Ureter (tissue), 1 donor: ENCODE results near the gene R3HCC1L. TPM values are rescaled to one million over a fixed set of nuclear protein-coding genes. Genes with fewer than 3 reads are reported as not detected.
A peak's percentile ranks its signal among the peaks of the same experiment; 100 is the strongest.
"Not testable (repeated sequence)": the region's sequence is repeated elsewhere in the genome, so short reads cannot be mapped to it uniquely, and the experiment has no call there.

Source experiments
- DNase-seq: peaks from one replicate; pipeline ENCODE4 v3.0.0-alpha.2; 2020; ENCODE audit warnings: low spot score
- total RNA-seq: library from RNA; stranded (reverse); gene quantifications from one replicate; pipeline ENCODE4 v1.2.4, GENCODE V29; 2023
- donor health status: DM: yes; HTN: yes; CAD: no.

The R3HCC1L gene
- total RNA-seq, 1 donor from 2014 or later, result 21.0 TPM

DNA sequence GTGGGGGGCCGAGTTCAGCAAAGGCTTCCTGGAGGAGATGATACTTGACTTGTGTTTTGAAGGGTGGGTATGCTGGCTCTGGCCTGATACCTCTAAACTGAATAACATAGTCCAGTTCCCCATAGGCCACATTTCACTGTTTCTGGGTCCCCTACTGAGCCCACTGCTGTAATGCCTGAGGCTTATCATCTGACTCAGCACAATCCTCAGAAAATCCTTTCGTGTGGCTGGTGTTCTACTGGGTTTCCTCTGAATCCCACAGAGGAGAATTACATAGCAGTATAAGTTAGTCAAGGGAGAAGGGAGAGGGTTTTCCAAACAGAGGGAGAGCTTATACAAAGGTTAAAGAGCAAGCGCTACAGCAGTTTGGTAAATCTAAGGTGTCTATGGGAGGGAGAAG lies 2.8 kb upstream of the R3HCC1L start:
- DNase-seq, result no peak

DNA sequence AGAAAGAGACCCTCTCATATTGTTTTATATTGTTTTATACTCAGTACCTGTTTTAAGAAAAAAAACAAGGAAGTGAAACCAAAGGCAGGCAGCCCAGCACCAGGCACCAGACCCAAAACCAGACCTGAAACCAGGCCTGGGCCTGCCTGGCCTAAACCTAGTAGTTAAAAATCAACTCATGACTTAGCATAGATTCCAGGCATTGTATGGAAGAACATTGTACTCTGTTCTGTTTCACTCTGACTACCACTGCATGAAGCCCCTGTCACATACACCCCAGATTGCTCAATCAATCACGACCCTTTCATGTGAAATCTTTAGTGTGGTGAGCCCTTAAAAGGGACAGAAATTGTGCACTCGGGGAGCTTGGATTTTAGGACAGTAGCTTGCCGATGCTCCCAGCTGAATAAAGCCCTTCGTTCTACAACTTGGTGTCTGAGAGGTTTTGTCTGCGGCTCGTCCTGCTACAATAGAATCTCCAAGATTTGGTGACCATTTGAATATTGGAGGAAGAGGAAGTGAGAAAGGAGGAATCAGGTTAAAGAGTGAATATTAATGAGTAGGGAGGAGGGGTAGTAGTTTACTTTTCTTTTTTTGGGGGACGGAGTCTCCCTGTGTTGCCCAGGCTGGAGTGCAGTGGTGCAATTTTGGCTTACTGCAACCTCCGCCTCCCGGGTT lies 1.2 kb upstream of the R3HCC1L start:
- not testable (repeated sequence) for DNase-seq

DNA sequence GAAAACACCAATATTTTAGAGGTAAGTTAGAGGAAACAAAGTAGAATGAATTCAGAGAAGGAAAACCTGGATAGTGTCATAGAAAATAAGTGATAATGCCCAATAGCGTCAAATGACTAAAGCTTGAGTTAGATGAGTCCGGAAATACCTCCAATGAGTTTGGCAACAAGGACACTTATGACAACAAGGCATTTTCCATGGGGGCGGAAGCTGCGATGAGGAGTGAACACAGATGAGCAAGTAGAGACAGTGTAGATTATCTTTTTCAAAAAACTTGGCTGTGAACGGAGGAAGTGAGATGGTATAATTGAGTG lies 383 bp upstream of the R3HCC1L start:
- no peak for DNase-seq

DNA sequence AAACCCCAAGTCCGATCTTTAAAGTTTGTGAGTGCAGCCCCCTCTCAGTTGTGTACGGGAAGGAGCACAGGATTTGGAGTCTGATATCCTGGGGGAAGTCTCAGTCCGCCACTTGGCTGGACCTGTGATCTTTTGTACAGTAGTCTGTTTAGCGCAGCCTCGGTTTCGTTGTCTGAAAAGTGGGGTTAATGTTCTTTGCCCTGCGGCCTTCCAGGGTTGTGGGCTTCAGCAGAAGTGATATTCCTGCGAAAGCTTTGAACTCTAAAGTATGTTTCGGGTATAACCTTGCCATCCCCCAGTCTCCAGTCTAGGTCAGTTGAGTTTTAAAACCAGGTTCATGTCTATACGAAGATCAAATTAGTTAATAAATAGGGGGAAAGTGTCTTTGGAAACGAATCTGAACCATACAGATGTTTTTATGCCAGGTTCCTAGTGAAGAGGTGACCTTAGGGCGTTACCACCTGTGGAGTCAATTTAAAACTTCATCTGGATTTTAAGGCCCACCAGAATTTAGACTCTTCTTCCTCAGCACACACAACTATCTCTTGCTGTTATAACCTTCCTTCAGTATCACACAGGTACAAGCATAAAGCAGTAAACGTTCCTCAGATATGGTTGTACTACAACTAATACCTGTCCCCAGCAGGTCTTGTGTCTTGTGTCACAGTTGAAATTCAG lies 904 bp downstream of the R3HCC1L start:
- DNase-seq, result no peak

DNA sequence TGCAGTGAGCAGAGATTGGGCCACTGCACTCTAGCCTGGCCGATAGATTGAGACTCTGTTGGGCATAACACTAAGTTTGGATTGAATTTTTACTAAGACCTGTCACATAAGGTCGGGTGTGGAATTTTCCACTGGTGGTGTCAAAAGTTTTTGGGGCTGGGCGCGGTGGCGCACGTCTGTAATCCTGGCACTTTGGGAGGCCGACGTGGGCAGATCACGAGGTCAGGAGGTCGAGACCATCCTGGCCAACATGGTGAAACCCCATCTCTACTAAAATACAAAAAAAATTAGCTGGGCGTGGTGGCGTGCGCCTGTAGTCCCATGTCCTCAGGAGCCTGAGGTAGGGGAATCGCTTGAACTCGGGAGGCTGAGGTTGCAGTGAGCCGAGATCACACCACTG lies 2.3 kb downstream of the R3HCC1L start:
- not testable (repeated sequence) for DNase-seq

DNA sequence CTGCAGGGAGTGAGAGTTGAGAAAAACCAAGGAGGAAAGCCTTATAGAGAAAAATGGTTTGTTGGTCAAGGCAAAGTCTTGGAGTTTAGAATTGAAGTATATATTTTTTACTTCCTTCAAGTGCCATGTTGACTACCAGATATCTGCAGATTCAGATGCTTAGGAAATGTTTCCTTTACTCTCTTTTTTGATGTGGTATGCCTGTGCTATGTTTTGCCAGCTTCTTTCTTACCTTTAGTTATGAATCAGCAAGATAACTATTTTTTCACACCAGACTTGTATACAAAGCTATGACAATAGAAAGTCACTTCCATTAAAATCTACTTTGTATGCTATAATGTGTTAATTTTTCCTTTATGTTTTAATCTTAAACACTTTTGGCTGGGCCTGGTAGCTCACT lies 3.6 kb downstream of the R3HCC1L start:
- no peak for DNase-seq

DNA sequence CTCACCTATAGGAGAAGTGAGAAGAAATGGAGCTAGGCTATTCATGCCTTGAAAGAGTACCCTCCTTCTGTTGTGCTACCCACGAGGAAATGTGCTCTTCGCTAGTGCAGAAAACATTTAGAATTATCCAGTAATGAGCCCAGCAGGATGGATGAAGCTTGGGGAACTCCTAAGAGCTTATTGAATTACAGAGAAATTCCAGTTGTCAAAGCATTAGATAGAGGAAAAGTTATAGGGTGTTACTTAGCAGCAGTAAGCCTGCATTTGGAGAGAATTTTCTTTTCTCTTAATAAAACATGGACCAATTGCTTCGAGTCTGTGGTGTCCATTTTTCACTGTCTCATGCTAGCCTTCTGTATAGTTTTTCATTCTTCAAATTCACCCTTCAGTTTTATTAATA lies 5.0 kb downstream of the R3HCC1L start:
- DNase-seq, result no peak

DNA sequence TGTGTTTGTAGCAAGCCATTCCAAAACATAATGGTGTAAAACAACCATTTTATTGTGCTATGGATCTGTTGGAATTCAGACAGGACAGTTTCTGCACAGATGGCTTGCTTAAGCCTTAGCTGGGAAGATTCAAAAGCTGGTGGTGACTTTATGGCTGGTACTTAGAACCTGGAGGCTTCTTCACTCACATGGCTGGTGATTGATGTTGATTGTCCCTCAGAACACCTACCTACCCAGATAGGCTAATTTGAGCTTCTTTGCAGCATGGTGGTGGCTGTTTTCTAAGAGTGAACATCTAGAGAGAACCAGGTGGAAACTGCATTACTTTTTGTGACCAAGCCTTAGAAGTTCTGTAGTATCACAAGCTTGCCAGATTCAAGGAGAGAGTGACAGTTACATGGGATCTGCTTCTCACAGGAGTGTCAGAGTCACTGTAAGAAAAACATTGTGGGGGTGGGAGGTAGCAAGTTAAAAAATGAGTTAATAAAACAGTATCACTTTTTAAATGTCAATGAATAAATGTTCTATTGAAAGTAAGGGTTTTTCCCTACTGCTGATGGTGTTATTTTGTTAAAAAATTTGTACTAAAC lies 7.1 kb downstream of the R3HCC1L start:
- DNase-seq, result no peak

DNA sequence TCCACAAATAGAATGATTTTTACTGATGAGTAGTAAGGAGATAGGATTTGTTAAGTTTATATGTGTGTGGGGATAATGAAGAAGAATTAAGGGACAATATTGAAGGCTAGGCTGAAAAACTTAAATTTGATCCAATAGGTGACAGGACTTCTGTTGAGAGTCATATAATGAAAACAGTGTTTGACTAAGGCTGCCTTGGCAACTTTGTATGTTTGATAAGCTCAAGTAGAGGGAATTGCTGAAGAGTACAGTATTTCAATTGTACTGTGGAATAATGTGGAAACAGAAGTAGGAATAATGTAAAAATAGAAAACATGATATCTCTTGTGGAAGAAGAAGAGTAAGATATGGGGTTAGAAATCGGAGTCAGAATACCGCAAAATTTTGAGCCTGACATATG lies 10.5 kb downstream of the R3HCC1L start:
- DNase-seq, result no peak

DNA sequence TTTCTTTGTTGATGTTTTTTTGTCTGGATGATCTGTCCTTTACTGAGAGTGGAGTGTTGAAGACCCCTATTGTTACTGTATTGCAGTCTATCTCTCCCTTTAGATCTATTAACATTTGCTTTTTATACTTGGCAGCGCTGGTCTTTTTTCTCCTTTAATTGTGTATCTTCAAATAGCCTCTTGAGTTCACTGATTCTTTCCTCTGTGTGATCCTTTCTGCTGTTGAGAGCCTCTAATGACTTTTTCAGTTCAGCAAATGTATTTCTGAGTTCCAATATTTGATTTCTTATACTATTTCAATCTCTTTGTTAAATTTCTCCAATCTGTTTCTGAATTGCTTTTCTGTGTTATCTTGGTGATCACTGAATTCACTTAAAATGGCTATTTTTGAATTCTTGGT lies 15.4 kb downstream of the R3HCC1L start:
- DNase-seq, result no peak

GRCh38 chr10:98150544-98150943 lies 16.1 kb downstream of the R3HCC1L start:
- no peak for DNase-seq

- not testable (repeated sequence) for DNase-seq
Observed at GRCh38 chr10:98152778-98153177, 18.3 kb downstream of the R3HCC1L start.

- not testable (repeated sequence) for DNase-seq
Observed at GRCh38 chr10:98153213-98153958, 18.9 kb downstream of the R3HCC1L start.

DNA sequence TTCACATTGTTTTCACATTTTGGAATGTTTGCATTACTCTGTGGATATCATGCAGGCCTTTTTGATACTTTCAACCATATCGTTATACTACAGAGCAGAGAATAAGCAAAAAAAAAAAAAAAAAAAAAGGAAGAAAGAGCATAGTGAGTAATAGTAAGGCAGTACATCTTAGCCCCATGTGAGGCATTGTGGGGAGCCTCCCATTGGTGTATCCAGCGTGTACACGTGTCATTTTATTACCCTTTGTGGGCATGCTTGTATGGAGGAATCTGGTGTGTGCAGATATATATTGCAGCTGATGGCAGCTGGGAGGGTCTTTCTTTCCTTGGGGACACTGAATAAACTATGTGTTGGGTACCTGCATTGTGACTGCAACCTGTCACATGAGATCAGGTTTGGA lies 19.6 kb downstream of the R3HCC1L start:
- no peak for DNase-seq

- no peak for DNase-seq
Observed at GRCh38 chr10:98158576-98158975, 24.1 kb downstream of the R3HCC1L start.

GRCh38 chr10:98163941-98164340 lies 29.5 kb downstream of the R3HCC1L start:
- no peak for DNase-seq

GRCh38 chr10:98167191-98167590 lies 32.7 kb downstream of the R3HCC1L start:
- DNase-seq, result no peak

DNA sequence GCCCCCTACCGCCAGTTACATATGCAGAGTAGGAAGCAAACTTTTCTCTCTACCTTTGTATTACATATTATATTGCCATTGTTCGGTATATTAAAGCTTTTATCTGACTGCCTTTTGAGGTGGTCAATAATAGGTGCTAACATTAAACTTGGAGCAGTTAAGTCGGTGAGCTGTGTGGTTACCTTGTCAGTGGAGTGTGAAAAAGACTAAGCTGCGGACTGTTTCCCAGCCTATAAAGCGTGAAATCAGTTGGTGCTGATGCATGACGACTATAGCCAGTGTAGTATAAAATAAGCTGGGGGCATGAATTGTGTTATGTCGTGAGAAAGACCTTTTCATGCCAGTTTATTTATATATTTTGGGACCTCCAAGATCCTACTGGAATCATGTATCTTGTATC lies 33.7 kb downstream of the R3HCC1L start:
- DNase-seq, result no peak

DNA sequence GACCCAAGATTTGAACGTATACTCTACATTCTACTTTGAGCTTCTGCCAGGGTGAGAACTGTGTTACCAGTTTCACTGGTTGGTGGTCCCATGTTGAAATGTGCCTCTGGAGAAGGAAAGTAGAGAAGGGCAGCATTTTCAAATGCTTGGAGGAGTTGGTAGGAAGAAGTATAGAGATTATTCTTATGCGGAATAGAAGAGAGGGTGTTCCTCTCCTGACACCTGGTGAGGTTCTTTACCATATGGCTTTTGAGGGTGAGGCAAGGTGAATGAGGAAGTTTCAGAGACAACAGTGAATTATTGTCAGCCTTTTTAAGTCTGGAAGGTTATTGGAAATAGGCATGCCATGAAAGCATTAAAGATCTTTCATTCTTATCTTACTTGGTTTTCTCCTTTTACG lies 34.3 kb downstream of the R3HCC1L start:
- DNase-seq, result no peak

DNA sequence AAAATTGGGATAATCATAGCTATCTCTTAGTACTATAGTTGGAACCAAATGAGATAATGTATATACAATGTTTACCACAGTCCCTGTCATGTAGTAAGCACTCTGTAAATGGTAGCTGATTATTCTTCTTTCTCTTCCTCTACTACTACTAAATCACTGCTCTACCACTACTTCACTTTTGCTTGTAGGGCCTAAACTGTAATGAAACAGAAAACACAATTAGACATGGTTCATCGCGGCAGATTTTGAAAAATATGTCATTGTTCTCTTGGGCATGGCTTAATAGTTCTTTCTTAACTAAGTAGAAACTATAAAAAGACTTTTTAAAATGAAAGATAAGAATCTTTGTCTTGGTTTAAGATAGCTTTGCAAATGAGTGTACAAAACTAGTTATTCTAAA lies 34.9 kb downstream of the R3HCC1L start:
- DNase-seq, result no peak

- DNase-seq, result peak; percentile 50
Observed at GRCh38 chr10:98170249-98171117, 36.0 kb downstream of the R3HCC1L start.

GRCh38 chr10:98172073-98172472 lies 37.6 kb downstream of the R3HCC1L start:
- no peak for DNase-seq
